ENCODE data around the gene LETMD1. TPM values are rescaled to one million over a fixed set of nuclear protein-coding genes. Genes with fewer than 3 reads are reported as not detected.
A peak's percentile ranks its signal among the peaks of the same experiment; 100 is the strongest.

The LETMD1 gene
- total and polyA plus RNA-seq, 2 of the 8 experiments (the other 6 are each of a cell fraction or from before 2014, with no cell fraction given) = 39.4 to 65.3 TPM

- peaks cover 1% of the 10 kb centered on the region; the same call in 1 of the 2 replicates for H3K23me2 ChIP-seq (ENCODE audit: low read depth, low read length)
- H3K79me2 ChIP-seq (ENCODE audit: control insufficient read depth in 1 of 2, insufficient read depth in 2 of 2, low read length in 2 of 2) = peaks cover 4 to 18% of the 10 kb centered on the region in 2 experiments
- H4K8ac ChIP-seq (ENCODE audit: extremely low read depth, insufficient read depth, low read length) = no peak overlapping the region
- H2BK20ac ChIP-seq (ENCODE audit: low read length) = no peak overlapping the region
- H3K18ac ChIP-seq (ENCODE audit: extremely low read depth, low read length) = no peak overlapping the region
- H4K91ac ChIP-seq (replicated peaks; ENCODE audit: insufficient read length, low read length) = no peak overlapping the region
- DNase-seq (ENCODE audit: low read depth in 1 of 2, low spot score in 2 of 2) (no peak), FAIRE-seq (no peak)
- no peak overlapping the region for H3K9ac ChIP-seq (replicated peaks in 1 of 4; ENCODE audit: extremely low read depth in 1 of 4, low read depth in 3 of 4, low read length in 3 of 4)
- no peaks in the 10 kb centered on the region for H4K20me1 ChIP-seq (replicated peaks in 1 of 2; ENCODE audit: control insufficient read depth in 1 of 2, insufficient read depth in 2 of 2, low read length in 2 of 2)
- no peak overlapping the region for H2BK12ac ChIP-seq (ENCODE audit: low read depth, low read length)
- no peak overlapping the region for H3K14ac ChIP-seq (ENCODE audit: insufficient read length)
- peaks cover 9 to 16% (median 13%) of the 10 kb centered on the region in 4 experiments for H3K4me1 ChIP-seq (replicated peaks in 1 of 4; ENCODE audit: control insufficient read depth in 3 of 4, insufficient read depth in 4 of 4, low read length in 3 of 4)
- H3K27ac ChIP-seq (ENCODE audit: low read depth, low read length) = no peak overlapping the region
- no peak overlapping the region for H2AK5ac ChIP-seq (ENCODE audit: low read depth, low read length)
- ChIA-PET CTCF (ENCODE audit: partially characterized antibody) (interaction anchor here (0.5 to 8.0 kb wide), 13 partner anchors 8 to 1408 kb away, joined by 3 to 66 read pairs (median 7); no protein-coding TSS in a partner anchor), POLR2A (ENCODE audit: partially characterized antibody) (interaction anchor here (0.9 to 1.8 kb wide), 3 partner anchors 11 to 54 kb away, joined by 3 to 8 read pairs (median 3); partner anchors contain the start of gene CSRNP2)
- H2BK15ac ChIP-seq (ENCODE audit: low read length) = no peak overlapping the region
- H3K56ac ChIP-seq (replicated peaks; ENCODE audit: insufficient read length, low read depth, low read length) = no peak overlapping the region
- no peak overlapping the region; a peak in 1 of 8 replicates for H3K4me3 ChIP-seq (ENCODE audit: extremely low read depth in 1 of 4, insufficient read depth in 2 of 4, low read depth in 3 of 4, low read length in 4 of 4)
- H2BK5ac ChIP-seq (ENCODE audit: low read depth, low read length) = no peak overlapping the region
- no peaks in the 10 kb centered on the region for H3K36me3 ChIP-seq (ENCODE audit: control insufficient read depth in 2 of 4, insufficient read depth in 4 of 4, low read length in 3 of 4)
- no peaks in the 10 kb centered on the region for H3K9me3 ChIP-seq (ENCODE audit: insufficient read depth in 2 of 2, low read depth in 1 of 2, low read length in 1 of 2)
- H3K4ac ChIP-seq (replicated peaks; ENCODE audit: insufficient read length, low read depth, low read length) = no peak overlapping the region
- no peak overlapping the region for H4K5ac ChIP-seq (ENCODE audit: insufficient read length, low read depth, low read length)
- H2AFZ ChIP-seq (ENCODE audit: low read length) = peak overlapping the region; percentile 72; the same call in 1 of the 2 replicates
- 79% methylated on average over 5 of the region's 5 CpGs; no CpG with 5 or more reads in 1 of the 2 experiments for WGBS, 2 experiments (ENCODE audit: extremely low coverage in 1 of 2, insufficient coverage in 1 of 2, insufficient read length in 1 of 2, insufficient replicate concordance in 2 of 2, low coverage in 1 of 2, low lambda C conversion rate in 2 of 2, missing lambda C conversion rate in 1 of 2)
- no peak overlapping the region for H3K23ac ChIP-seq (ENCODE audit: insufficient read length)
- H3K79me1 ChIP-seq (ENCODE audit: low read depth, low read length) = peaks cover 2% of the 10 kb centered on the region; the same call in 1 of the 2 replicates
- peak overlapping the region; percentile 26 to 50; a peak in 3 of 4 replicates for H3K4me2 ChIP-seq (ENCODE audit: insufficient read depth in 1 of 2, low read depth in 2 of 2, low read length in 2 of 2)
- H2BK120ac ChIP-seq (replicated peaks; ENCODE audit: low read depth, low read length) = no peak overlapping the region
- H3K27me3 ChIP-seq (replicated peaks in 1 of 4; ENCODE audit: control insufficient read depth in 3 of 4, extremely low read depth in 1 of 4, insufficient read depth in 3 of 4, low read length in 3 of 4) = no peaks in the 10 kb centered on the region; a peak in 1 of 7 replicates
- TF ChIP-seq SP1 (IDR thresholded peaks at IDR 0.05; ENCODE audit: low read depth, low read length) = no peak
- TF ChIP-seq POLR2AphosphoS5 (IDR thresholded peaks at IDR 0.05; ENCODE audit: low read depth, low read length) = no peak
- TF ChIP-seq POU5F1 (IDR thresholded peaks at IDR 0.05; ENCODE audit: low read depth, low read length) = no peak
- TF ChIP-seq MAFK (IDR thresholded peaks at IDR 0.05; ENCODE audit: low read depth, low read length) = no peak
- TF ChIP-seq TBP (IDR thresholded peaks at IDR 0.05; ENCODE audit: low read depth, low read length) = no peak
- no peak for TF ChIP-seq SRF (IDR thresholded peaks at IDR 0.05; ENCODE audit: low read depth, low read length)
- TF ChIP-seq, protein P1, sequence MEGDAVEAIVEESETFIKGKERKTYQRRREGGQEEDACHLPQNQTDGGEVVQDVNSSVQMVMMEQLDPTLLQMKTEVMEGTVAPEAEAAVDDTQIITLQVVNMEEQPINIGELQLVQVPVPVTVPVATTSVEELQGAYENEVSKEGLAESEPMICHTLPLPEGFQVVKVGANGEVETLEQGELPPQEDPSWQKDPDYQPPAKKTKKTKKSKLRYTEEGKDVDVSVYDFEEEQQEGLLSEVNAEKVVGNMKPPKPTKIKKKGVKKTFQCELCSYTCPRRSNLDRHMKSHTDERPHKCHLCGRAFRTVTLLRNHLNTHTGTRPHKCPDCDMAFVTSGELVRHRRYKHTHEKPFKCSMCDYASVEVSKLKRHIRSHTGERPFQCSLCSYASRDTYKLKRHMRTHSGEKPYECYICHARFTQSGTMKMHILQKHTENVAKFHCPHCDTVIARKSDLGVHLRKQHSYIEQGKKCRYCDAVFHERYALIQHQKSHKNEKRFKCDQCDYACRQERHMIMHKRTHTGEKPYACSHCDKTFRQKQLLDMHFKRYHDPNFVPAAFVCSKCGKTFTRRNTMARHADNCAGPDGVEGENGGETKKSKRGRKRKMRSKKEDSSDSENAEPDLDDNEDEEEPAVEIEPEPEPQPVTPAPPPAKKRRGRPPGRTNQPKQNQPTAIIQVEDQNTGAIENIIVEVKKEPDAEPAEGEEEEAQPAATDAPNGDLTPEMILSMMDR (IDR thresholded peaks at IDR 0.05; ENCODE audit: control extremely low read depth in 1 of 3, insufficient read depth in 1 of 3, low read depth in 1 of 3, low read length in 3 of 3) = no peak
- TF ChIP-seq KDM1A (IDR thresholded peaks at IDR 0.05; ENCODE audit: borderline replicate concordance, low read length) = no peak
- no peak for TF ChIP-seq CHD1 (IDR thresholded peaks at IDR 0.05; ENCODE audit: low read depth, low read length)
- no peak for TF ChIP-seq EP300 (IDR thresholded peaks at IDR 0.05; ENCODE audit: borderline replicate concordance in 1 of 2, low read depth in 2 of 2, low read length in 2 of 2)
- TF ChIP-seq HDAC2 (IDR thresholded peaks at IDR 0.05; ENCODE audit: borderline replicate concordance in 1 of 2, low read depth in 2 of 2, low read length in 2 of 2) = no peak
- no peak for TF ChIP-seq SIRT6 (IDR thresholded peaks at IDR 0.05; ENCODE audit: low read length)
Observed at GRCh38 chr12:51028813-51029150, 19.3 kb upstream of the LETMD1 start.
